GM19455 (cell line): Measurements from ENCODE around the gene ARSB.
A peak's percentile ranks its signal among the peaks of the same experiment; 100 is the strongest.
"Not testable (repeated sequence)": the region's sequence is repeated elsewhere in the genome, so short reads cannot be mapped to it uniquely, and the experiment has no call there.

ENCODE experiments used
- ATAC-seq: cut with Tn5 transposase; IDR thresholded peaks from one replicate; pipeline ENCODE4 v1.9.1; 2021; ENCODE audit not compliant: unreplicated experiment

Gene ARSB

GRCh38 chr5:78758169-78758839 lies 226.8 kb downstream of the ARSB start:
- ATAC-seq = peak; percentile 70

- ATAC-seq = peak; percentile 29
Measured at GRCh38 chr5:78757269-78758053, 227.6 kb downstream of the ARSB start.

DNA sequence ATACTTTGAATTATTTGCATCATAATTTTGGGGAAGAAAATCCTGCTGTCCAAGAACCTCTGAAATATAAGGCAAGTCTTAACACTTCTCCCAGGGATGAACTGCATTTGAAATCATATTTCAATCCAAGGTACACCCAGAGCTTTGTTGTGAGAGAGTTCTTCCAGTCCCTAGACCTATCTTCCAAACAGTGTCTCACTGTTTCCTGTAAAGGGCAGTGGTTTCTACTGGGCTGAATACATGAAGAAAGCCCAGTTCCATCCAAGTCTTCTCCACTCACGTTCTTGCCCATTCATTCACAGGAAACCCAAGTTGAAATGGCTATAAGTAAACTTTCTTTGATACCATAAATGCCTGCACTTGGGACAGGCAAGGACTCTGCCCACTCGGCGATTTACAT lies 228.3 kb downstream of the ARSB start:
- ATAC-seq = peak; percentile 1

GRCh38 chr5:78755822-78756429 lies 229.2 kb downstream of the ARSB start:
- ATAC-seq = no peak

DNA sequence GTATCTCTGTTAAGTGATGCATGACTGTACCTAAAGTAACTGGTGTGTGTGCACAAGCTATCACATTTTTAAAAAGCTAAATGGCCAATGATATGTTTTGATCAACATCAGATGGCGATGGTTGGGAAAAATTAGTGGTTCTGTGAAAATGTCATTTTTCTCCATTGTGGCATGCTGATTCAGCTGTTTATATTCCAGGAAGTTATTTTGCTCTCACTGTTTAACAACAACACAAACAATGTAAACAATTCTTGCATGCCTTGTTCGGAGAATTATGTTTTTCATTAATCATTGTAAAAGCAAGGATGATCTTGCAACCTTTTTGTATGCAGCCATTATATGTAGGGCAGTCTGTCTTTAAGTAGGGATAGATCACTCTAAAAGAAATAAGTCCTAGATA lies 230.5 kb downstream of the ARSB start:
- ATAC-seq = no peak

DNA sequence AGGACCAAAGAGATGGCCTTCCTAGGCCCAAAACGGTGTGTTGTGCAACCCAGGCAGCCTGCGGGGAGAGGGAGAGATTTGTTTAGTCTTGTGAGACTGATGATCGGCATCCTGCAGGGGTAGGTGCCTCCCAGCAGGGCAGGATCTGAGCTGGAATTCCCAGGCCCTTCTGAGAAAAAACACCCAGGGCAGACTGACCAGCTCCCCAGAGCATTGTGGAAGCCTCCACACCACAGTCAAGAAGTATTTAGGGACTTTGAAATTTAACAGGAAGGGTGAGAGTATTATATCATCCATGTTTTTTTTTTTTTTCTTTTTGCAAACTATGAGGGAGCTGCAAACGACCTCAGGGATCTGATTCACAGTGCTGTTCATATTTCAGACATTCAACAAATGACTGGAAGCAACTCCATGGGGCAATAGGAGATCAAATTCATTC lies 232.0 kb downstream of the ARSB start:
- no peak for ATAC-seq

GRCh38 chr5:78751872-78752271 lies 233.2 kb downstream of the ARSB start:
- no peak for ATAC-seq

DNA sequence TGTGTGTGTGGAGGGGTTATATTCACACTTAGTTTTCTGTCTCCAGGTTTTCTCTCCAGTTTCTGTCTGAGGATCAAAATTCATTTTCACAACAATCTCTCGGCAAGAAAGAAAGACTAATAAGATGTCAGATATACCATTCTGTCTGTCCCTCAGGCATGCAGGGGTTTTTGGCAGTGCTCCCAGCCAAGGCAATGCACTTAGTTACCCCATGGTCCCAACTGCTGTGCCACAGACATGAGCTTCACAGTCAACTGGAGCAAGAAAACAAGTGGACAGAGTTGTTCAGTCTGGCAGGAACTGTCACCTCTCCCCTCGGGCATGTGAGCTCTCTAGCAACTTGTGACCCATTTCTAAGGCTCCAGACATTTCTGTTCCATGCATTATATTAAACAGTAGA lies 234.8 kb downstream of the ARSB start:
- no peak for ATAC-seq

DNA sequence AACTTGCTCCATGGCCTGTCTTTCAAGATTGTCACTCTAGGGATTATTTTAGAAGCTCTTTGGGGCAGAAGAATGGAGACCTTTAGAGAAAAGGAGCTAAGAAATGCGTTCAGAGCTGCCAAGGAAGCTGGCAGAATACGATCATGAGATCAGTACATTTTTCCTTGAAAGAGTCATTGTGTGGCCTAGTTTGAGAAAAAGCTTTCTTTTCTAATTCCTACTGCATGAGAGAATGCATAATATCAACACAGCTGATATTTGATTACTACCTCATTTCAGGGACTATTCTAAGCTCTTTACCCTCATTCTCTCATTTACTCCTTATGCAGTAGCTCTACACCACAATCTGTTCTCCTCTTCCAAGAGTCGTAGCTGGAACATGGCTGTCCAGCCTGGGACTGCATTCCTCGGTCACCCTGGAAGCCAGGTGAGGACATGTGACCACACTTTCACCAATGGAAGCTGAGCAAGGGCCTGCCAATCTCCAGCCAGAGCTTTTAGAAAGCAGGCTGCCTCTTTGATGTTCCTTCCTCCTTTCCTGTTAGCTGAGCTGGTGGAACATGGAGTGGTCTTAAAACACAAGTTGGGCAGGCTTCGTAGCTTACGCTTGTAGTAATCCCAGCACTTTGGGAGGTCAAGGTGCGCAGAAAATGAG lies 237.3 kb downstream of the ARSB start:
- ATAC-seq = no peak

DNA sequence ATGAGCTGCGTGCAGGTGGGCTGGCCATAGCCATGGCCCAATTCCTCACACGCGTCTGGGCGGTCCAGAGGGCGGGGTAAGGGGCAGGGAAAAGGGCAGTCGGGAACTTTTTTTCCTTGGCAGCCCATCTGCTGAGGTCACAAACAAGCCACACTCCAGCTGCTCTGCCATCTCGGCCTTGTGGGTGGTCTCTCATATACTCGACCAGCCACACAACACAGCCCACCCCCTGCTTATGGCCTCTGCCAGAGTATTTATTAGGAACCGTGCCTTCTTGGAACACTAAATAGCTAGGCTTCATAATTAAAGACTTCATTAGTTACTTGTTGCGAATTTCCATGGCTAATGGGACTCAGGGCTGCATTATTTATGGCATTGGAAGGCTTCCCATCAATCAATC lies 238.1 kb downstream of the ARSB start:
- ATAC-seq = no peak

DNA sequence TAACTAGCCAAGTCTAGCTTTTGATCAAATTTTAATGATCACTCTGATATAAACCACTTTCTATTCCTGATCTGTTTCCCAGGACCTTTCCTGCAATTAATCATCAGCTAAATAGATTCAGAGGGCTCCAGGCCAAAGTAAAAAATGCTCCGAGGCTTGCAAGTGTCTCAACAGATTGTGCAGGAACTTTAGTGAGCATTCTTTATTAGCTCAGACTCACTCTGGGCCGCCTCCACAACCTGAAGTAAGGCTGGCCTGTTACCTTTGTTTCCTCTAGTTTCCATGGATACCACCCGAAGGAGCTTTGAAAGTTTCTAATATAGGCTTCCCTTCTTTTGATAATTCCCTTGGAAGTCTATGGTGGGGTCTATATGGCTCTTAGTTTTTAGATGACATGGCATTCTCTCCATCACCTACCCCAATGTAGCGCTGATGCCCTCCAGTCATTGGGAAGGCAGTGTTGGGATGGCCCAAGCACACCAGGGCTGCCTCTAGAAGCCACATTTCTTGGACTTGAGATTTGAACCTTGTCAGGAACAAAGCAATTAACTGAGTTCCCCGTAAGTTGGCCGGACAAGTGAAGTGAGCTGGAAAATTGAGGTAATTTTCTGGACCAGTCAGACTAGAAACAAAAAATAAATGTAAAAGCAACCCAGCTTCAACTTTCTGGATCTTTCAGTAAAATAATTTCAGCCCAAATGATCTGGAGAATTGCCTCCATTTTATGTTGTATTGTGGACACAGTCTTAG lies 238.9 kb downstream of the ARSB start:
- ATAC-seq = no peak

GRCh38 chr5:78744951-78745534 lies 240.1 kb downstream of the ARSB start:
- ATAC-seq = no peak

- ATAC-seq = no peak
Measured at GRCh38 chr5:78741019-78741418, 244.1 kb downstream of the ARSB start.

GRCh38 chr5:78738693-78739300 lies 246.3 kb downstream of the ARSB start:
- ATAC-seq = no peak

- ATAC-seq = no peak
Measured at GRCh38 chr5:78738104-78738503, 247.0 kb downstream of the ARSB start.

DNA sequence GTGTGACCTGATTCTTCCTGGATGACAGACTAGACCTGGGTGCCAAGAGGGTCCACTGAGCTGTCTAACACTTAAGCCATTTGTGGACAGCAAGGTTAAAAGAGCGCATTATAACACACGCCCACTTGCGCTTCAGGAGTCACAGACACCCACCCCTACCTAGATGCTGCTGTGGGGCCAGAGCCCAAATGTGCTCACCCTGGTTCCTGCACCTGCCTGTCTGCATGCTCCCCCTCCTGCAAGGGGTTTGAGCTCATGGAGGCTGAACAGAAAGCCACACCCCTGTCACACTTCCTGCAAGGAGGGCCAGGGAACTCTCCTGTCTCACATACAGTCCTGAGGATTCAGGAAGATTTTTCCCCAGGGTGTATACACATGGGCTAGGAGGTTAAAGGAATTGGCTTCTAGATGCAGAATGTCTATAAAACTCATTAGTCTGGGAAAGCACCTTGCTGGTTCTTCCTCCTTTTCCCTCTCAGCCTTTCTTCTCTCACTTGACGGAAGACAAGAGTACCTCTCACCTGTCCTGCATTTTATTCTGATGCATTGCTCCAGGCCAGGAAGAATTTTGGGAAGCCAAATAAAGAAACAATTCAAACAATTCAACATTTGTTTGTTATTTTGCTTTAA lies 249.2 kb downstream of the ARSB start:
- no peak for ATAC-seq

DNA sequence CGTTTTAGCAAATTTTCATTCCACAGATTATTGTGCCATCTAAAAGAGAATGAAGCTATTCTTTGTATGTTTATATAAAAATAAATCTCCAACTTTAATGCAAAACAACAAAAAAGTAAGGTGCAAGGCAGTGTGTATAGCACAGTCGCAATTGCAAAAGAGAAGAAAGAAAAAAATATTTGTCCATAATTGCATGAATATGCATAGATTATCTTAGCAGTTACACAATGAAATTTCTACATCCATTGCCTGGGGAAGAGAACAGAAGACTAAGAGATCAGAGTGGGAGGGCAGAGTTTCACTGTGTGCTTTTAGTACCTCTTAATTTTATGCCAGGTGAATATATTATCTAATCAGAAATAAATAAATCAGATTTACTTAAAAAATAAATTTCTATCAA lies 250.2 kb downstream of the ARSB start:
- no peak for ATAC-seq

DNA sequence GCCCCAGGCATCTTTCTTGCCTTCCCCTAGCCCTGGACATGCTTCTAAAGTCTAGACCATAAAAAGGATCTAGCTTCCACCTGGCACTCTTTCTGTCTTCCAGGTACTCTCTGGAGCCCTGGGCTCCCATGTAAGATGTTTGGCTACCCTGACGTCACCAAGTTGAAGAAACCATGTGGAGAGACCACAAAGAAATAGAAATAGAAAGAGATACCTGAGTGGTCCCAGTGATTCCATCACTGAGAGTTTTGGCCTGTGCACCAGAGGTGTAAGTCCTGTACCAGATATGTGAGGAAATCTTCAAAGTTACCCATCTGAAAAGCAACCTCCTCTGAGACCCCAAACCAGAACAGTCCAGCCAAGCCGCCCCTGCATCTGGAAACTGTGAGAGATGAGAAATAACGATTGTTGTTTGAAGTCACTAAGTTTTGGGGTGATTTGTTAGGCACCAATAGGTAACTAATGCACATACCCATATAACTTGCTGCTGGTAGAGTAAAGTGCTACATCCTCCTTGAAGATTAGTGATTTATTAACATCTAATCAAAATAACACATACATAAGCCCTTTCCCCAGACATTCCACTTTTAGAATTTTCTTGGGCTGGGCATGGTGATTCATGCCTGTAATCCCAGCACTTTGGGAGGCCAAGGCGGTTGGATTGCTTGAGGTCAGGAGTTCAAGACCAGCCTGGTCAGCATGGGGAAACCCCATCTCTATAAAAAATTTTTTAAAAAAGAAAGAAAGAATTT lies 250.8 kb downstream of the ARSB start:
- no peak for ATAC-seq

DNA sequence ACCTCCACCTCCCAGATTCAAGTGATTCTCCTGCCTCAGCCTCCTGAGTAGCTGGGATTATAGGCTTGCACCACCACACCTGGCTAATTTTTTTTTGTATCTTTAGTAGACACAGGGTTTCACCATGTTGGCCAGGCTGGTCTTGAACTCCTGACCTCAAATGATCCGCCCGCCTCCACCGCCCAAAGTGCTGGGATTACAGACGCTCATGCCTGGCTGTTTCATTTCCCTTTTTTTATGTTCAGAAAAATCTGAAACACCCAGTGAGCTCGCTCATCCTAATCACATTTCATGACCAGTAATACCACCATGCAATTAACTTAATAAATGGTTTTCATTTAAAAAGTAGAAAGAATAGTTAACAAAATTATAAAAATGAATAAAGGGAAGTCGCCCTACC lies 252.4 kb downstream of the ARSB start:
- ATAC-seq = not testable (repeated sequence)
